ENCODE measurements around the gene NACC2.

Gene NACC2

GRCh38 chr9:136104916-136105315 lies 9.8 kb upstream of the NACC2 start:
- no peaks in the 10 kb centered on the region for H3K36me3 ChIP-seq (ENCODE audit: control insufficient read depth in 2 of 2, insufficient read depth in 1 of 2, low read length in 2 of 2)
- CTCF ChIA-PET: interaction anchor here (1.4 kb wide), 1 partner anchor 18 kb away, joined by 5 read pairs; no protein-coding TSS in a partner anchor
- peaks cover 5% of the 10 kb centered on the region; the same call in 1 of the 2 replicates for H3K4me1 ChIP-seq (ENCODE audit: control insufficient read depth, insufficient read depth, low read length)
- POLR2A ChIA-PET: interaction anchor here (2.0 kb wide), 1 partner anchor 13 kb away, joined by 4 read pairs; the partner anchor contains the start of gene TMEM250
- H3K4me3 ChIP-seq (ENCODE audit: low read depth, low read length): no peak overlapping the region
- H3K9me3 ChIP-seq (ENCODE audit: control insufficient read depth, insufficient read depth, low read depth, low read length): no peaks in the 10 kb centered on the region
- H3K27ac ChIP-seq (ENCODE audit: extremely low read depth, low read depth, low read length): no peak overlapping the region
- TF ChIP-seq SP2 (tag by site-specific recombination; IDR thresholded peaks at IDR 0.05) (no peak), ZNF670 (tag by site-specific recombination; IDR thresholded peaks at IDR 0.05; ENCODE audit: low read depth) (no peak), ZNF596 (tag by site-specific recombination; IDR thresholded peaks at IDR 0.05) (no peak), ZNF2 (tag by site-specific recombination; IDR thresholded peaks at IDR 0.05) (no peak), ZNF423 (tag by site-specific recombination; IDR thresholded peaks at IDR 0.05) (no peak), CTCF (tag by site-specific recombination; IDR thresholded peaks at IDR 0.05) (no peak), YY1 (tag by site-specific recombination; IDR thresholded peaks at IDR 0.05) (no peak)
- TF ChIP-seq, protein P1, sequence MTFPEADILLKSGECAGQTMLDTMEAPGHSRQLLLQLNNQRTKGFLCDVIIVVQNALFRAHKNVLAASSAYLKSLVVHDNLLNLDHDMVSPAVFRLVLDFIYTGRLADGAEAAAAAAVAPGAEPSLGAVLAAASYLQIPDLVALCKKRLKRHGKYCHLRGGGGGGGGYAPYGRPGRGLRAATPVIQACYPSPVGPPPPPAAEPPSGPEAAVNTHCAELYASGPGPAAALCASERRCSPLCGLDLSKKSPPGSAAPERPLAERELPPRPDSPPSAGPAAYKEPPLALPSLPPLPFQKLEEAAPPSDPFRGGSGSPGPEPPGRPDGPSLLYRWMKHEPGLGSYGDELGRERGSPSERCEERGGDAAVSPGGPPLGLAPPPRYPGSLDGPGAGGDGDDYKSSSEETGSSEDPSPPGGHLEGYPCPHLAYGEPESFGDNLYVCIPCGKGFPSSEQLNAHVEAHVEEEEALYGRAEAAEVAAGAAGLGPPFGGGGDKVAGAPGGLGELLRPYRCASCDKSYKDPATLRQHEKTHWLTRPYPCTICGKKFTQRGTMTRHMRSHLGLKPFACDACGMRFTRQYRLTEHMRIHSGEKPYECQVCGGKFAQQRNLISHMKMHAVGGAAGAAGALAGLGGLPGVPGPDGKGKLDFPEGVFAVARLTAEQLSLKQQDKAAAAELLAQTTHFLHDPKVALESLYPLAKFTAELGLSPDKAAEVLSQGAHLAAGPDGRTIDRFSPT (tag by site-specific recombination; IDR thresholded peaks at IDR 0.05): no peak
- TF ChIP-seq, protein P2, sequence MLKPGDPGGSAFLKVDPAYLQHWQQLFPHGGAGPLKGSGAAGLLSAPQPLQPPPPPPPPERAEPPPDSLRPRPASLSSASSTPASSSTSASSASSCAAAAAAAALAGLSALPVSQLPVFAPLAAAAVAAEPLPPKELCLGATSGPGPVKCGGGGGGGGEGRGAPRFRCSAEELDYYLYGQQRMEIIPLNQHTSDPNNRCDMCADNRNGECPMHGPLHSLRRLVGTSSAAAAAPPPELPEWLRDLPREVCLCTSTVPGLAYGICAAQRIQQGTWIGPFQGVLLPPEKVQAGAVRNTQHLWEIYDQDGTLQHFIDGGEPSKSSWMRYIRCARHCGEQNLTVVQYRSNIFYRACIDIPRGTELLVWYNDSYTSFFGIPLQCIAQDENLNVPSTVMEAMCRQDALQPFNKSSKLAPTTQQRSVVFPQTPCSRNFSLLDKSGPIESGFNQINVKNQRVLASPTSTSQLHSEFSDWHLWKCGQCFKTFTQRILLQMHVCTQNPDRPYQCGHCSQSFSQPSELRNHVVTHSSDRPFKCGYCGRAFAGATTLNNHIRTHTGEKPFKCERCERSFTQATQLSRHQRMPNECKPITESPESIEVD (tag by site-specific recombination; IDR thresholded peaks at IDR 0.05): no peak

DNA sequence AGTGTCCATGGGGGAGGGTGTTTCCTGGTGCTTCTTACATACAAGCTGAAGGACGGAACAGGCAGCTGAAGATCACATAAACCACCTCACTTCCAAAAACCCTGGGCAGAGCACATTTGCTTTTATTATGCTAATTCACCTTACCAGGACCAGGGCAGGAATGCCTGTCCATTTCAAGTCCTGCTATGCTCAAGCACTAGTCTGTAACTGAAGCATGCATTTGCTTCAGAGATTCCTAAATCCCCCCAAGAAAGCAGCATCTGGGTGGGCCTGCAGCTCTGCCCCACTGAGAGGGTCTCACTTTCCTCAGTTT lies 9.4 kb upstream of the NACC2 start:
- Histone ChIP-seq H3K27ac (ENCODE audit: extremely low read depth, low read depth, low read length) (no peak overlapping the region), H3K4me3 (ENCODE audit: low read depth, low read length) (no peak overlapping the region), H3K4me1 (ENCODE audit: control insufficient read depth, insufficient read depth, low read length) (peaks cover 4% of the 10 kb centered on the region; the same call in 1 of the 2 replicates), H3K9me3 (ENCODE audit: control insufficient read depth, insufficient read depth, low read depth, low read length) (no peaks in the 10 kb centered on the region), H3K36me3 (ENCODE audit: control insufficient read depth in 2 of 2, insufficient read depth in 1 of 2, low read length in 2 of 2) (no peaks in the 10 kb centered on the region)
- POLR2A ChIA-PET: interaction anchor here (0.6 to 2.0 kb wide), 2 partner anchors 14 to 76 kb away, joined by 4 to 5 read pairs; partner anchors contain the start of gene TMEM250
- CTCF ChIA-PET: interaction anchor here (1.4 kb wide), 1 partner anchor 18 kb away, joined by 4 read pairs; no protein-coding TSS in a partner anchor
- TF ChIP-seq ZBTB1 (tag by site-specific recombination; IDR thresholded peaks at IDR 0.05) (no peak), ZNF391 (tag by site-specific recombination; IDR thresholded peaks at IDR 0.05; ENCODE audit: borderline replicate concordance, low read depth) (no peak), ZSCAN4 (tag by site-specific recombination; IDR thresholded peaks at IDR 0.05) (no peak), ZBTB10 (tag by site-specific recombination; IDR thresholded peaks at IDR 0.05) (no peak)
- TF ChIP-seq, protein P3, sequence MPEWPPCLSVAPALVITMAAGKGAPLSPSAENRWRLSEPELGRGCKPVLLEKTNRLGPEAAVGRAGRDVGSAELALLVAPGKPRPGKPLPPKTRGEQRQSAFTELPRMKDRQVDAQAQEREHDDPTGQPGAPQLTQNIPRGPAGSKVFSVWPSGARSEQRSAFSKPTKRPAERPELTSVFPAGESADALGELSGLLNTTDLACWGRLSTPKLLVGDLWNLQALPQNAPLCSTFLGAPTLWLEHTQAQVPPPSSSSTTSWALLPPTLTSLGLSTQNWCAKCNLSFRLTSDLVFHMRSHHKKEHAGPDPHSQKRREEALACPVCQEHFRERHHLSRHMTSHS (tag by site-specific recombination; IDR thresholded peaks at IDR 0.05): no peak
- TF ChIP-seq, protein P4, sequence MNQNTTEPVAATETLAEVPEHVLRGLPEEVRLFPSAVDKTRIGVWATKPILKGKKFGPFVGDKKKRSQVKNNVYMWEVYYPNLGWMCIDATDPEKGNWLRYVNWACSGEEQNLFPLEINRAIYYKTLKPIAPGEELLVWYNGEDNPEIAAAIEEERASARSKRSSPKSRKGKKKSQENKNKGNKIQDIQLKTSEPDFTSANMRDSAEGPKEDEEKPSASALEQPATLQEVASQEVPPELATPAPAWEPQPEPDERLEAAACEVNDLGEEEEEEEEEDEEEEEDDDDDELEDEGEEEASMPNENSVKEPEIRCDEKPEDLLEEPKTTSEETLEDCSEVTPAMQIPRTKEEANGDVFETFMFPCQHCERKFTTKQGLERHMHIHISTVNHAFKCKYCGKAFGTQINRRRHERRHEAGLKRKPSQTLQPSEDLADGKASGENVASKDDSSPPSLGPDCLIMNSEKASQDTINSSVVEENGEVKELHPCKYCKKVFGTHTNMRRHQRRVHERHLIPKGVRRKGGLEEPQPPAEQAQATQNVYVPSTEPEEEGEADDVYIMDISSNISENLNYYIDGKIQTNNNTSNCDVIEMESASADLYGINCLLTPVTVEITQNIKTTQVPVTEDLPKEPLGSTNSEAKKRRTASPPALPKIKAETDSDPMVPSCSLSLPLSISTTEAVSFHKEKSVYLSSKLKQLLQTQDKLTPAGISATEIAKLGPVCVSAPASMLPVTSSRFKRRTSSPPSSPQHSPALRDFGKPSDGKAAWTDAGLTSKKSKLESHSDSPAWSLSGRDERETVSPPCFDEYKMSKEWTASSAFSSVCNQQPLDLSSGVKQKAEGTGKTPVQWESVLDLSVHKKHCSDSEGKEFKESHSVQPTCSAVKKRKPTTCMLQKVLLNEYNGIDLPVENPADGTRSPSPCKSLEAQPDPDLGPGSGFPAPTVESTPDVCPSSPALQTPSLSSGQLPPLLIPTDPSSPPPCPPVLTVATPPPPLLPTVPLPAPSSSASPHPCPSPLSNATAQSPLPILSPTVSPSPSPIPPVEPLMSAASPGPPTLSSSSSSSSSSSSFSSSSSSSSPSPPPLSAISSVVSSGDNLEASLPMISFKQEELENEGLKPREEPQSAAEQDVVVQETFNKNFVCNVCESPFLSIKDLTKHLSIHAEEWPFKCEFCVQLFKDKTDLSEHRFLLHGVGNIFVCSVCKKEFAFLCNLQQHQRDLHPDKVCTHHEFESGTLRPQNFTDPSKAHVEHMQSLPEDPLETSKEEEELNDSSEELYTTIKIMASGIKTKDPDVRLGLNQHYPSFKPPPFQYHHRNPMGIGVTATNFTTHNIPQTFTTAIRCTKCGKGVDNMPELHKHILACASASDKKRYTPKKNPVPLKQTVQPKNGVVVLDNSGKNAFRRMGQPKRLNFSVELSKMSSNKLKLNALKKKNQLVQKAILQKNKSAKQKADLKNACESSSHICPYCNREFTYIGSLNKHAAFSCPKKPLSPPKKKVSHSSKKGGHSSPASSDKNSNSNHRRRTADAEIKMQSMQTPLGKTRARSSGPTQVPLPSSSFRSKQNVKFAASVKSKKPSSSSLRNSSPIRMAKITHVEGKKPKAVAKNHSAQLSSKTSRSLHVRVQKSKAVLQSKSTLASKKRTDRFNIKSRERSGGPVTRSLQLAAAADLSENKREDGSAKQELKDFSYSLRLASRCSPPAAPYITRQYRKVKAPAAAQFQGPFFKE (tag by site-specific recombination; IDR thresholded peaks at IDR 0.05; ENCODE audit: borderline replicate concordance): no peak

Measured in HEK293 (cell line).